K562 (cell line): Measurements from ENCODE around the gene FAM181B. TPM values are rescaled to one million over a fixed set of nuclear protein-coding genes. Genes with fewer than 3 reads are reported as not detected.
A peak's percentile ranks its signal among the peaks of the same experiment; 100 is the strongest.

Experiments
- CBX2 ChIP-seq: fragments of 200-600 bp; sonication (generic); IDR thresholded peaks from one replicate; pipeline ENCODE4 v1.6.1; 2012; ENCODE audit warnings: mild to moderate bottlenecking, low read length, inconsistent platforms; ENCODE audit not compliant: insufficient read depth, poor library complexity, severe bottlenecking
- CXXC5 ChIP-seq: fragments of 250-450 bp; sonication (Bioruptor Pico); IDR thresholded peaks from 2 replicates; pipeline ENCODE4 v1.8.0; 2022; ENCODE audit warnings: inconsistent platforms, mild to moderate bottlenecking, moderate library complexity
- KAT7 ChIP-seq: sonication (generic); formaldehyde crosslinking; IDR thresholded peaks from 2 replicates; pipeline ENCODE4 v1.8.0; 2022; ENCODE audit warnings: missing genetic modification reagents, mild to moderate bottlenecking, borderline replicate concordance
- KLF10 ChIP-seq: fragments of 250-450 bp; sonication (Bioruptor Pico); IDR thresholded peaks from 2 replicates; pipeline ENCODE4 v1.6.1; 2021; ENCODE audit warnings: matching md5 sums
- MED1 ChIP-seq: sonication (generic); formaldehyde crosslinking; IDR thresholded peaks from 2 replicates; pipeline ENCODE4 v1.8.1; 2023; ENCODE audit warnings: missing genetic modification reagents, borderline replicate concordance
- RBFOX2 ChIP-seq: fragments of 200-400 bp; formaldehyde crosslinking; IDR thresholded peaks from 2 replicates; pipeline ENCODE4 v1.6.1; 2017; ENCODE audit warnings: low read depth, mild to moderate bottlenecking, low read length, moderate library complexity
- RERE ChIP-seq: sonication (generic); formaldehyde crosslinking; IDR thresholded peaks from 2 replicates; pipeline ENCODE4 v1.8.0; 2023; ENCODE audit warnings: missing genetic modification reagents, mild to moderate bottlenecking, borderline replicate concordance
- SMARCC2 ChIP-seq: fragments of 450-650 bp; IDR thresholded peaks from 2 replicates; pipeline ENCODE4 v1.6.1; 2017; ENCODE audit warnings: antibody characterized with exemption, moderate library complexity, mild to moderate bottlenecking, low read depth
- SREBF1 ChIP-seq: fragments of 150-350 bp; IDR thresholded peaks from 2 replicates; pipeline ENCODE4 v1.6.1; 2014; ENCODE audit warnings: antibody characterized with exemption, low read depth, low read length, borderline replicate concordance
- STAT5B ChIP-seq: fragments of 250-450 bp; sonication (Bioruptor Pico); IDR thresholded peaks from 2 replicates; pipeline ENCODE4 v1.8.0; 2021; ENCODE audit warnings: mild to moderate bottlenecking, inconsistent platforms
- ZMIZ1 ChIP-seq, 2 experiments: fragments of 150-350 bp in 1 of 2; IDR thresholded peaks; 2 replicates each; pipeline ENCODE4 v1.6.1; 2012 to 2016; ENCODE audit warnings: low read depth in 2 of 2, low read length in 2 of 2, mild to moderate bottlenecking in 1 of 2, moderate library complexity in 1 of 2
- ZNF717 ChIP-seq: fragments of 250-450 bp; sonication (Bioruptor Pico); IDR thresholded peaks from 2 replicates; pipeline ENCODE4 v1.5.0; 2021
- ZNF75A ChIP-seq: fragments of 450-650 bp; formaldehyde crosslinking; IDR thresholded peaks from 2 replicates; pipeline ENCODE4 v1.4.0; 2020; ENCODE audit warnings: mild to moderate bottlenecking
- polyA plus RNA-seq, 8 experiments: library from polyadenylated mRNA; depleted of rRNA in 4 of 8; stranded (reverse) in 5 of 8; unstranded in 3 of 8; fragments of >200 nt; fragmentation: Nextera tagmentation in 2 of 8; fragmentation: Illumina TruSeq in 1 of 8; extraction: Ambion mirVana in 2 of 8; extraction: Trizol in 1 of 8; gene quantifications; 2 replicates each; pipeline versions ENCODE4 v1.2.1 to v1.2.3, GENCODE V29; 2011 to 2014; ENCODE audit warnings: inconsistent platforms in 1 of 8, missing spikeins in 1 of 8
- total RNA-seq, 7 experiments: library from RNA; depleted of rRNA in 6 of 7; stranded (reverse); fragments of >200 nt in 6 of 7; fragmentation: Illumina TruSeq in 2 of 7; extraction: Trizol in 2 of 7; gene quantifications; 2 replicates each; pipeline versions ENCODE4 v1.2.1 to v1.2.3, GENCODE V29; 2011 to 2021; ENCODE audit warnings: low replicate concordance in 1 of 7
- TF ChIP-seq, protein P1 (sequence below): sonication (generic); formaldehyde crosslinking; IDR thresholded peaks from 2 replicates; pipeline ENCODE4 v1.8.0; 2022; ENCODE audit warnings: mild to moderate bottlenecking, missing genetic modification reagents
- TF ChIP-seq, protein P2 (sequence below): fragments of 250-450 bp; sonication (Bioruptor Pico); IDR thresholded peaks from 2 replicates; pipeline ENCODE4 v1.5.0; 2020; ENCODE audit warnings: mild to moderate bottlenecking

The FAM181B gene
- total and polyA plus RNA-seq, 9 of the 15 experiments (the other 6 are each of a cell fraction or from before 2014, with no cell fraction given) = 0.01 TPM; not detected in 8

DNA sequence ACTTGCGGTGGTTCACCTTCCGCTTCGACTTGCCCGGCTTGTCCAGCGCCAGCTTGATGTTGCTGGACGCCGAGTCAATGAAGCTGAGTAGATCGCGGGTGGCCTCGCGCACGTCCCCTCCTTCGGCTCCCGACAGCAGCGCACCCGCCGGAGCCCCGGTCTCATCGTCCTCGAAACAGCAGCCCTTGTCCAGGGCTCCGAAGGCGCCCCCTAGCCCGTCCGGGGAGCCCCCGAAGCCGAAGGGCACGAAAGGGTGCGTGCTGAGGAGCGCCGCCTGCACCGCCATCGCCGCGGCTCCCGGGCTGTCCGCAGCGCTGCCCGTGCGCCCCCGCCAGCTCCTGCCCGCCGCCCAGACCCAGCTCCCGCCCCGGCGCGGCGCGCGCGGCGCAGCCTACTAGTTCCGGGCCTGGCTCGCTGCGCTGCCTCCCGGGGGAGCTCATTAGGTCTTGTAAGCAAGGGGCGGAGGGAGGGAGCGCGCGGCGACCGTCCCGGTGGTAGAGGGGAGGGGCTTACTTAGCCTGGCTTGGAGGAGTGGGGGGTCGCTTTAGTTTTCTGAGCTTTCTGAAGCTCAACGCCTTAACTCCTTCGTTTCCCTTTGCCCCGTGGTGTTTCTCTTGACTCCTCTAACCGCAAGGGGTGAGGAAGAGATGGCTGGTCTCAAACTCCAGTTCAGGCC is at the start of gene FAM181B (continued):
- TF ChIP-seq CBX2 (no peak), STAT5B (CRISPR knock-in tag) (no peak), SREBF1 (no peak), SMARCC2 (no peak), ZMIZ1 (IDR thresholded peaks at IDR 0.05; ENCODE audit: low read depth in 2 of 2, low read length in 2 of 2) (no peak), KLF10 (CRISPR knock-in tag) (no peak), RERE (no peak), CXXC5 (CRISPR knock-in tag) (no peak; the same call in 1 of the 2 replicates), ZNF75A (CRISPR knock-in tag) (no peak), KAT7 (CRISPR knock-in tag) (no peak), ZNF717 (CRISPR knock-in tag) (no peak), MED1 (no peak), RBFOX2 (peak; percentile 48; the same call in 1 of the 2 replicates)
- TF ChIP-seq, protein P1, sequence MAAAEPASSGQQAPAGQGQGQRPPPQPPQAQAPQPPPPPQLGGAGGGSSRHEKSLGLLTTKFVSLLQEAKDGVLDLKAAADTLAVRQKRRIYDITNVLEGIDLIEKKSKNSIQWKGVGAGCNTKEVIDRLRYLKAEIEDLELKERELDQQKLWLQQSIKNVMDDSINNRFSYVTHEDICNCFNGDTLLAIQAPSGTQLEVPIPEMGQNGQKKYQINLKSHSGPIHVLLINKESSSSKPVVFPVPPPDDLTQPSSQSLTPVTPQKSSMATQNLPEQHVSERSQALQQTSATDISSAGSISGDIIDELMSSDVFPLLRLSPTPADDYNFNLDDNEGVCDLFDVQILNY (CRISPR knock-in tag) = no peak
- TF ChIP-seq, protein P2, sequence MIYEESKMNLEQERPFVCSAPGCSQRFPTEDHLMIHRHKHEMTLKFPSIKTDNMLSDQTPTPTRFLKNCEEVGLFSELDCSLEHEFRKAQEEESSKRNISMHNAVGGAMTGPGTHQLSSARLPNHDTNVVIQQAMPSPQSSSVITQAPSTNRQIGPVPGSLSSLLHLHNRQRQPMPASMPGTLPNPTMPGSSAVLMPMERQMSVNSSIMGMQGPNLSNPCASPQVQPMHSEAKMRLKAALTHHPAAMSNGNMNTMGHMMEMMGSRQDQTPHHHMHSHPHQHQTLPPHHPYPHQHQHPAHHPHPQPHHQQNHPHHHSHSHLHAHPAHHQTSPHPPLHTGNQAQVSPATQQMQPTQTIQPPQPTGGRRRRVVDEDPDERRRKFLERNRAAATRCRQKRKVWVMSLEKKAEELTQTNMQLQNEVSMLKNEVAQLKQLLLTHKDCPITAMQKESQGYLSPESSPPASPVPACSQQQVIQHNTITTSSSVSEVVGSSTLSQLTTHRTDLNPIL (CRISPR knock-in tag) = no peak
